Fibroblast of skin of left quadriceps (primary cell): ENCODE measurements around the gene IL22RA2.

Experiments used
- DNase-seq, 2 experiments: peaks; one replicate each; pipeline ENCODE4 v3.0.0-alpha.2; 2013; ENCODE audit warnings: low read depth in 2 of 2

The IL22RA2 gene

DNA sequence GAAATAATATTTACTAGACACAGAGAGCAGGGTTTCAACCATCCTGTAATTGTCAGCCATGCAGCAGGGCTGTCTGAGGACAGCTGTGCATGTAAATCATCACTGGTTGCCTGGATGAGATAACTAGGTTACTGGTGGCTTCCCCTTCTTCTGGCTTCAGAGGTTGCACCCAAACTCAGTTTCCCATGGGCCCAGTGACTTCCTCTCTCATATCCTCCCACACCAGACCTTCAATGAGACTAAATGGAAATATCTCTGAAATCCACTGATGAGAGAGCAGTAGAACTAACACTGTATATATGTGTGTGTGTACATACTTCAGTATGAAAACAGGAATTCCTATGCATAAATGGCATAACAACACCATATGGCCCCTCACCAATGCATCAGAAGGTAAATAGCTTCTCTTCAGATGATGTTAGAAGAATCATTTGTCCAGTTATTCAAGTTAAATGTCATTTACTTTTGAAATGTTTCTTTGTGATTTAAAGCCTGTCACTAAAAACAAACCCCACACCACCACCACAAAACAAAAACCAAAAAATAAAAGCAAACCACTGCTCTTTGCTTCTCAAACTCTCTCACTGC, 77.7 kb downstream of the IL22RA2 start:
- no peak for DNase-seq

DNA sequence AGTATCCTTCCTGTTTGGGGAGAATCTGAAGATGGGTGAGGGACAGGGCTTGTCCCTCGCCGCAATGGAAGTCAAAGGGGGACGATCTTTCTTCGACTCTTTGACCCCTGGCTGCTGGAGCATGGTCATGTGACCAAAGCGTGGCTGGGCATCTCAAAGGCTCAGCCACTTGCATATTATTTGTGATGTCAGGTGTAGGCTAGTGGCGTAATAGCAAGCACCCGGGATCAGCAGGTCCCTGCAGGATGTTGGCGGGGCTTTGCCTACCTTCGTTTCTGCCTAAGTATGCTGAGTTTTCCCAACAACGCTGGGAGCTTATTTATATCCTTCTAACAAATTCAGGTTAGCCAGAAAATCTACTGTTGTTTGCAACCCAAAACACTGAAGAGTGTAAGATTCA, 78.4 kb downstream of the IL22RA2 start:
- no peak for DNase-seq

DNA sequence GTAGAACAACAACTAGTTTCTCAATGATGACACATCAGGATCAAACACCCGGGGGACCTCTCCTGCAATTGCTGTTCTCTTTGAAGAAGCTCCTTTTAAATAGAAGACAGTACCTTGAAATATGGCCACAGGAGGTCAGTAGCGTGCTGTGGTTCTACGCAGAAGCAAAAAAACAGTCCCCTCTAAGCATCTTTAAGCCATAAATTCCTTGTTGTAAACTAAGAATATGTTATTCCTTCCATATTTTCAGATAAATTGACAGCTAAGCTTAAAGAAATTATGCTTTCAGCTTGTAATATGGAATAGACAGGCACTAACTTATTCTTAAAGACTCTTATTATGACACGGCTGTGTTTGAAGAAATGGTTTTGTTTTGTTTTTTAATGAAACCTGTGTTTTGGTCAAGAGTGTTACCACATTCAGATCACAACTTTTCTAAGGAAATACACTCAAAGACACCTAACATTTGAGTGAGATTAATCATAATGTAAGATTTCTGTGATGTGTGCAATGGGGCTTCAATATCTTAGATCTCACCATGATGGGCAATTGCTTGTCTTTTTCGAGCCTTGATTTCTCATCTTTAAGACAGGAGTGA, 78.9 kb downstream of the IL22RA2 start:
- peak; percentile 27 to 44 for DNase-seq
